ENCODE results near the gene KIF26B. TPM values are rescaled to one million over a fixed set of nuclear protein-coding genes. Genes with fewer than 3 reads are reported as not detected.

The KIF26B gene
- polyA plus RNA-seq, 1 donor from 2014 or later: 6.3 TPM

GRCh38 chr1:245488346-245489129 lies 333.8 kb downstream of the KIF26B start:
- H3K79me2 ChIP-seq (replicated peaks; ENCODE audit: insufficient read depth, low read length): no peaks in the 10 kb centered on the region
- H3K4me3 ChIP-seq (ENCODE audit: low read length): no peak overlapping the region
- H3K27ac ChIP-seq (ENCODE audit: low read length): no peak overlapping the region
- no peaks in the 10 kb centered on the region for H4K20me1 ChIP-seq (ENCODE audit: insufficient read depth)
- no peaks in the 10 kb centered on the region for H3F3A ChIP-seq (ENCODE audit: insufficient read depth, low read length, poor library complexity, severe bottlenecking)
- no peak overlapping the region for H3K4me2 ChIP-seq (ENCODE audit: low read length)
- H3K9me2 ChIP-seq (ENCODE audit: insufficient read depth, low read length): no peaks in the 10 kb centered on the region
- no peaks in the 10 kb centered on the region for H3K9me3 ChIP-seq (ENCODE audit: low read length)
- H2AFZ ChIP-seq (ENCODE audit: low read depth, low read length): no peak overlapping the region
- H3K36me3 ChIP-seq (ENCODE audit: insufficient read depth, low read length): no peaks in the 10 kb centered on the region
- no peaks in the 10 kb centered on the region for H3K27me3 ChIP-seq (ENCODE audit: insufficient read depth, low read depth, low read length)
- H3K9ac ChIP-seq (ENCODE audit: low read length): no peak overlapping the region
- TF ChIP-seq RAD21 (conservative IDR thresholded peaks at IDR 0.05) (no peak), TAF1 (IDR thresholded peaks at IDR 0.05; ENCODE audit: low read depth) (no peak), EP300 (conservative IDR thresholded peaks at IDR 0.05; ENCODE audit: poor library complexity, severe bottlenecking) (no peak), POLR2AphosphoS5 (IDR thresholded peaks at IDR 0.05) (no peak), MXI1 (conservative IDR thresholded peaks at IDR 0.05; ENCODE audit: poor library complexity, severe bottlenecking) (no peak), SMC3 (conservative IDR thresholded peaks at IDR 0.05; ENCODE audit: poor library complexity) (no peak), EZH2 (IDR thresholded peaks at IDR 0.05; ENCODE audit: borderline replicate concordance, insufficient read depth, low read length, poor library complexity, severe bottlenecking) (no peak)
- TF ChIP-seq, protein P1, sequence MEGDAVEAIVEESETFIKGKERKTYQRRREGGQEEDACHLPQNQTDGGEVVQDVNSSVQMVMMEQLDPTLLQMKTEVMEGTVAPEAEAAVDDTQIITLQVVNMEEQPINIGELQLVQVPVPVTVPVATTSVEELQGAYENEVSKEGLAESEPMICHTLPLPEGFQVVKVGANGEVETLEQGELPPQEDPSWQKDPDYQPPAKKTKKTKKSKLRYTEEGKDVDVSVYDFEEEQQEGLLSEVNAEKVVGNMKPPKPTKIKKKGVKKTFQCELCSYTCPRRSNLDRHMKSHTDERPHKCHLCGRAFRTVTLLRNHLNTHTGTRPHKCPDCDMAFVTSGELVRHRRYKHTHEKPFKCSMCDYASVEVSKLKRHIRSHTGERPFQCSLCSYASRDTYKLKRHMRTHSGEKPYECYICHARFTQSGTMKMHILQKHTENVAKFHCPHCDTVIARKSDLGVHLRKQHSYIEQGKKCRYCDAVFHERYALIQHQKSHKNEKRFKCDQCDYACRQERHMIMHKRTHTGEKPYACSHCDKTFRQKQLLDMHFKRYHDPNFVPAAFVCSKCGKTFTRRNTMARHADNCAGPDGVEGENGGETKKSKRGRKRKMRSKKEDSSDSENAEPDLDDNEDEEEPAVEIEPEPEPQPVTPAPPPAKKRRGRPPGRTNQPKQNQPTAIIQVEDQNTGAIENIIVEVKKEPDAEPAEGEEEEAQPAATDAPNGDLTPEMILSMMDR (IDR thresholded peaks at IDR 0.05; ENCODE audit: poor library complexity, severe bottlenecking): no peak
- TF ChIP-seq, protein P2, sequence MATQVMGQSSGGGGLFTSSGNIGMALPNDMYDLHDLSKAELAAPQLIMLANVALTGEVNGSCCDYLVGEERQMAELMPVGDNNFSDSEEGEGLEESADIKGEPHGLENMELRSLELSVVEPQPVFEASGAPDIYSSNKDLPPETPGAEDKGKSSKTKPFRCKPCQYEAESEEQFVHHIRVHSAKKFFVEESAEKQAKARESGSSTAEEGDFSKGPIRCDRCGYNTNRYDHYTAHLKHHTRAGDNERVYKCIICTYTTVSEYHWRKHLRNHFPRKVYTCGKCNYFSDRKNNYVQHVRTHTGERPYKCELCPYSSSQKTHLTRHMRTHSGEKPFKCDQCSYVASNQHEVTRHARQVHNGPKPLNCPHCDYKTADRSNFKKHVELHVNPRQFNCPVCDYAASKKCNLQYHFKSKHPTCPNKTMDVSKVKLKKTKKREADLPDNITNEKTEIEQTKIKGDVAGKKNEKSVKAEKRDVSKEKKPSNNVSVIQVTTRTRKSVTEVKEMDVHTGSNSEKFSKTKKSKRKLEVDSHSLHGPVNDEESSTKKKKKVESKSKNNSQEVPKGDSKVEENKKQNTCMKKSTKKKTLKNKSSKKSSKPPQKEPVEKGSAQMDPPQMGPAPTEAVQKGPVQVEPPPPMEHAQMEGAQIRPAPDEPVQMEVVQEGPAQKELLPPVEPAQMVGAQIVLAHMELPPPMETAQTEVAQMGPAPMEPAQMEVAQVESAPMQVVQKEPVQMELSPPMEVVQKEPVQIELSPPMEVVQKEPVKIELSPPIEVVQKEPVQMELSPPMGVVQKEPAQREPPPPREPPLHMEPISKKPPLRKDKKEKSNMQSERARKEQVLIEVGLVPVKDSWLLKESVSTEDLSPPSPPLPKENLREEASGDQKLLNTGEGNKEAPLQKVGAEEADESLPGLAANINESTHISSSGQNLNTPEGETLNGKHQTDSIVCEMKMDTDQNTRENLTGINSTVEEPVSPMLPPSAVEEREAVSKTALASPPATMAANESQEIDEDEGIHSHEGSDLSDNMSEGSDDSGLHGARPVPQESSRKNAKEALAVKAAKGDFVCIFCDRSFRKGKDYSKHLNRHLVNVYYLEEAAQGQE (IDR thresholded peaks at IDR 0.05; ENCODE audit: borderline replicate concordance): no peak

GRCh38 chr1:245489838-245490237 lies 335.1 kb downstream of the KIF26B start:
- no peaks in the 10 kb centered on the region for H4K20me1 ChIP-seq (ENCODE audit: insufficient read depth)
- H3K4me3 ChIP-seq (ENCODE audit: low read length): no peak overlapping the region
- no peaks in the 10 kb centered on the region for H3K36me3 ChIP-seq (ENCODE audit: insufficient read depth, low read length)
- no peaks in the 10 kb centered on the region for H3K9me3 ChIP-seq (ENCODE audit: low read length)
- no peak overlapping the region for H2AFZ ChIP-seq (ENCODE audit: low read depth, low read length)
- H3K79me2 ChIP-seq (replicated peaks; ENCODE audit: insufficient read depth, low read length): no peaks in the 10 kb centered on the region
- no peaks in the 10 kb centered on the region for H3F3A ChIP-seq (ENCODE audit: insufficient read depth, low read length, poor library complexity, severe bottlenecking)
- no peak overlapping the region for H3K9ac ChIP-seq (ENCODE audit: low read length)
- H3K9me2 ChIP-seq (ENCODE audit: insufficient read depth, low read length): no peaks in the 10 kb centered on the region
- H3K27ac ChIP-seq (ENCODE audit: low read length): no peak overlapping the region
- H3K27me3 ChIP-seq (ENCODE audit: insufficient read depth, low read depth, low read length): no peaks in the 10 kb centered on the region
- TF ChIP-seq RAD21 (conservative IDR thresholded peaks at IDR 0.05): no peak
- TF ChIP-seq SMC3 (conservative IDR thresholded peaks at IDR 0.05; ENCODE audit: poor library complexity): no peak
- TF ChIP-seq TAF1 (IDR thresholded peaks at IDR 0.05; ENCODE audit: low read depth): no peak
- TF ChIP-seq EP300 (conservative IDR thresholded peaks at IDR 0.05; ENCODE audit: poor library complexity, severe bottlenecking): no peak
- TF ChIP-seq EZH2 (IDR thresholded peaks at IDR 0.05; ENCODE audit: borderline replicate concordance, insufficient read depth, low read length, poor library complexity, severe bottlenecking): no peak
- TF ChIP-seq, protein P2 (IDR thresholded peaks at IDR 0.05; ENCODE audit: borderline replicate concordance): no peak
- TF ChIP-seq, protein P1 (IDR thresholded peaks at IDR 0.05; ENCODE audit: poor library complexity, severe bottlenecking): no peak
- no peak for TF ChIP-seq MXI1 (conservative IDR thresholded peaks at IDR 0.05; ENCODE audit: poor library complexity, severe bottlenecking)
- TF ChIP-seq POLR2AphosphoS5 (IDR thresholded peaks at IDR 0.05): no peak
- H3K4me2 ChIP-seq (ENCODE audit: low read length): no peak overlapping the region

Measured in neural cell (in vitro differentiated cells).